LNCAP (cell line): ENCODE data around the gene SLC15A2.

Source experiments
- TF ChIP-seq, protein P1 (sequence below): fragments of 450-650 bp; IDR thresholded peaks from 2 replicates; pipeline ENCODE4 v1.5.1; 2017; ENCODE audit warnings: mild to moderate bottlenecking

The SLC15A2 gene

DNA sequence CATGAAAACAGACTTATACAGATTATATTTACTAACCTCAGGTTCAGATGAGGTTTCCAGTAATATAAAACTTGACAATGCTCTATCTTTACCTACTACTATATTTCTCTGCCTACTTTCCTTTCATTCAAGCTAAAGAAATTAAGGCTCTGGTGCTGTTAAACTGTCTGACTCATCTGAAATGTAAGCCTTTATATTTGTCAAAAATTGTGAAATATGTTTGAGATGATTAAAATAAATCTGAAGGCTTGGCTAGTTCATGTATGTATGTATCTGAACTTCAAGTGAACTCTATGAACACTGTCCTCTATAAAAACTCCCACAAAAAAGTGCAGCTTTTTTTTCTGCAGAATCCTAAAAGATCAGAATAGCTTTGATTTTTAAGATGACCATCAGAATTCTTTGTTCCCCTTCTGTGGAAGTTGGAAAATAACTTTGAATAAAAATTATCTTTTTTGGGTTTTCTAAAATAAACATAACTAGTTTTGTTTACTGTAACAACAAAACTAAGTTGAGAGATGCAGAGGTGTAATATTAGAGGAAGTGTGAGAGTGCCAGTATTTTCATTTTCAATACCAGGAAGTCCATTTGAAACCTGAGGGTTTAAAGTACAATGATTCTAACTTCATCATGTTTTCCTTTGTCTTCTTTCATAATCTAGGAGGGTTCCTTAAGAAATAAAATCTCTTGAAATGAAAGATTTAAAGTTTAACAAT lies 85.7 kb downstream of the SLC15A2 start:
- TF ChIP-seq, protein P1, sequence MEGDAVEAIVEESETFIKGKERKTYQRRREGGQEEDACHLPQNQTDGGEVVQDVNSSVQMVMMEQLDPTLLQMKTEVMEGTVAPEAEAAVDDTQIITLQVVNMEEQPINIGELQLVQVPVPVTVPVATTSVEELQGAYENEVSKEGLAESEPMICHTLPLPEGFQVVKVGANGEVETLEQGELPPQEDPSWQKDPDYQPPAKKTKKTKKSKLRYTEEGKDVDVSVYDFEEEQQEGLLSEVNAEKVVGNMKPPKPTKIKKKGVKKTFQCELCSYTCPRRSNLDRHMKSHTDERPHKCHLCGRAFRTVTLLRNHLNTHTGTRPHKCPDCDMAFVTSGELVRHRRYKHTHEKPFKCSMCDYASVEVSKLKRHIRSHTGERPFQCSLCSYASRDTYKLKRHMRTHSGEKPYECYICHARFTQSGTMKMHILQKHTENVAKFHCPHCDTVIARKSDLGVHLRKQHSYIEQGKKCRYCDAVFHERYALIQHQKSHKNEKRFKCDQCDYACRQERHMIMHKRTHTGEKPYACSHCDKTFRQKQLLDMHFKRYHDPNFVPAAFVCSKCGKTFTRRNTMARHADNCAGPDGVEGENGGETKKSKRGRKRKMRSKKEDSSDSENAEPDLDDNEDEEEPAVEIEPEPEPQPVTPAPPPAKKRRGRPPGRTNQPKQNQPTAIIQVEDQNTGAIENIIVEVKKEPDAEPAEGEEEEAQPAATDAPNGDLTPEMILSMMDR, result no peak

DNA sequence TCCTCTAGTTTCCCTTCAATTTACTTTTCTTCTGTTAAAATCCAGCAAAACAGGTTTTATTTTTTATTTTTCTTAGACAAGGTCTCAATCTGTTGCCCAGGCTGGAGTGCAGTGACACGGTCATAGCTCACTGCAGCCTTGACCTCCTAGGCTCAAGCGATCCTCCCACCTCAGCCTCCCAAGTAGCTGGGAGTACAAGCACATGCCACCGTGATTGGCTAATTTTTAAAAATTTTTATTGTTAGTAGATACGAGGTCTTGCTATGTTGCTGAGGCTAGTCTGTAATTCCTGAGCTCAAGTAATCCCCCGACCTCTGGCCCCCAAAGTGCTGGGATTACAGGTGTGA lies 86.2 kb downstream of the SLC15A2 start:
- TF ChIP-seq, protein P1, result no peak

DNA sequence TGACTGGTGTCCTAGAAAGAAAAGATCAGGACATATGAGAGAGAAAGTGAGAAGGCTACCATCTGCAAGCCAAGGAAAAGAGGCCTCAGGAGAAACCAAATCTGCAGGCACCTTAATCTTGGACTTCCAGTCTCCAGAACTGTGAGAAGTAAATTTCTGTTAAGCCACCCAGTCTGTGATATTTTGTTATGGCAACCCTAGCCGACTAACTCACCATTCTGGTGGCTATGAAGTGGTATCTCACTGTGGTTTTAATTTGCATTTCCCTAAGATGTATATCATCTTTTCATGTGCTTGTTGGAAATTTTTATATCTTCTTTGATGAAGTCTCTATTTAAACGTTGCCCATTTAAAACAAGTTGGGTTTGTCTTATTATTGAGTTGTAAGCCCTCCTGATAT lies 87.3 kb downstream of the SLC15A2 start:
- TF ChIP-seq, protein P1, result no peak

DNA sequence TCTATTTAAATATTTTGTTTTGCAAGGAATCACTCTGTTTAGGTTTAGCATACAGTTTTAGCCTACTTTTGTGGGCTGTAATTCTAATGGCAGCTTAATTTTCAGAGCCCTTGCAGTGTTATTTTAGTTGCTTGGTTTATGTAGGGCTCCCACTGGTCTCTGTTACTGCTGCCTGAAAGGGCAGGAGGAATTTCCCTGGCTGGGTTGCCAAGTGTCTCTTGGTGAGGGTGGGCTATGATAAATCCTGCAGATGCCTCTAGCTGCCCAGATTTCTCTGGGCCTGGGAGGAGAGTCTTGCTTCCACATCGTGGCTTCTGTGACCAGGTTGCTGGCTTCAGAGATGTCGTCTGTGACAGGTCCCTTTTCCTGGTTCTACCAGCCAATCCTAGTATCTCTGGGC lies 91.6 kb downstream of the SLC15A2 start:
- TF ChIP-seq, protein P1, result no peak

DNA sequence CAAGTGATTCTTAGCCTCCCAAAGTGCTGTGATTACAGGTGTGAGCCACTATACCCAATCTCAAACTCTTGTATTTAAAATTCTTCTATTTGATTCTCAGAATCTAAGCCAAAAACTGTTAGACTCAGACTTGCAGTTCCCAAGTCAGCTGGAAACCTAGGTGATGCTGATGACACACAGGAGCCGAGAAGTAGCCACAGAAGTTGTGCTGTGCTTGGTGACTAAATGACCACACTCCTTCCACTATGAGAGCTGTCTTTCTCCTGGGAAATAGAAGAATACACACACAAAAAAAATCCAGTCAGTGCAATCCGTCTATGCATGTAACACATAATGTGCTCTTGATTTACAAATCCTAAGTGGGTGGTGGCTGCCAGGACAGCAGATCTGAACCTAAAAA lies 93.9 kb downstream of the SLC15A2 start:
- TF ChIP-seq, protein P1, result no peak

DNA sequence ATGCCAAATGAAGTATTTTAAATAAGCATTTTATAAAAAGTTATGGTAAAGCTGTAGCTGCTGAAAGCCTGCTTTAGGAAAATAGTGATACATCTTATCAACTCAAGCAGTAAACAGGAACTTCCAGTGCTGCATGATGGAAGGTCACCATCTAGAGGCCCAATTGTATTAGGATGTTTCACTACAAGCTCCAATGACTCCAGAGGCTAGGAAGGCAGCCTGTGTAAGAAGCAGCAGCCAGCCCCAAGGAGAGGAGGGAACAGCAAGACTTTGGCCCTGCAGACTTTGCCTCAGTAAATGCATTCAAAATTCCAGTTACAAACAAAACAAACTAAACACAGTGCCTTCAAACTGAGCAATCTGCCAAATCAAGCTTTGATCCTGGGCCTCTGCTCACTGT lies 95.7 kb downstream of the SLC15A2 start:
- TF ChIP-seq, protein P1, result peak; percentile 40

DNA sequence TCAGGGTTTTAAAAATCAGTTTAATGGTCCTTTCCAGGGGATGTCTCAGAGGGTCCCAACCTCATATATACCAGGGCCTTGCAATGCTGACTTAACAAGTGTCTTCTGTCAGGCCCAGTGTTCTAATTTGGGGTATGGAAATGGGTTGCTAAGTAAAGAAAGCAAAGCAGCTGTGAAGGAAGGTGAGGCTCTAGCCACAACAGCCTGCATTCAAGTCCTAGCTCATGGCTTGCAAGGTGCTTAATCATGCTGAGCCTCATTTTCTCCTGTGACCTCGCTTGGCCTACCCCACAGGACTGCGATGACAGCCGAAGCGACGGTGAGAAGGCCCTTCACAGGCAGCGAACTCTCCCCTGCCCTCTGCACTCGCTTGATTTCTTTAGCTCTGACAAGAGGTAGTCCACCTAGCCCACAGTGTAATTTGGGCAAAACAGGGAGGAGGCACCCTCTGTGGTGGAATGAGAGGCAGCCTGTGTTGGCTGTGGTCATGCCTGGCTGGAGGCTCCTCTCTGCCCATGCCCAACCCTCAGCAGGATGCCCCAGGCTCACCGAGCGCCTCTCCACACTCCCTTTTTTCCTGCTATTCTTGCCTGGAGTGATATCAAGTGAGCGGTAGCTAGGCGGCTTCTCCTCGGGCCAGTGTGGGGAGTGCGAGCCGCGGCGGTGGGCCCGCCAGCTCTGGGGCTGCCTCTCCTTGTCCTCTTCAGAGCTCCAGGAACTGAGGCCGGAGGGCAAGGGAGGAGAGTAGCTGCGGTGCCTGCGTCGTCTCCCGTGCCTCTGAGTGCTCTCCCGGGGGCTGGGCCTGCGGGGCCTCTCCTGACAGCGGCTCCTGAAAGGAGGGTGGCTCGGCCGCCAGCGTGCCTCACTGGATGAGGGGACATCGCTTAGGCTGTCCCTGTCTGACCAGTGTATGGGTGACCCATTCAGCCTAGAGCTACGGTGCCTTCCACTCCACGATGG lies 98.7 kb downstream of the SLC15A2 start:
- TF ChIP-seq, protein P1, result no peak
